H1 (cell line): ENCODE measurements around the gene PDRG1. TPM values are rescaled to one million over a fixed set of nuclear protein-coding genes. Genes with fewer than 3 reads are reported as not detected.

Experiments used
- CTCF ChIA-PET: fragments of 300-600 bp; sonication (Branson Sonifier 250); formaldehyde crosslinking; loops from one replicate; lab custom pipeline; 2021; ENCODE audit not compliant: partially characterized antibody; lab: Charles Lee
- POLR2A ChIA-PET: fragments of 300-600 bp; sonication (Branson Sonifier 250); formaldehyde crosslinking; loops from one replicate; lab custom pipeline; 2021; ENCODE audit warnings: inconsistent platforms; ENCODE audit not compliant: partially characterized antibody; lab: Charles Lee
- DNase-seq, 2 experiments: peaks; one replicate each; pipeline versions ENCODE4 v3.0.0 to v3.0.0-alpha.2; 2010 to 2022; ENCODE audit warnings: low spot score in 2 of 2, low read depth in 1 of 2, mixed read lengths in 1 of 2
- FAIRE-seq: peaks from 2 replicates; lab custom pipeline; 2011; peaks lifted over from hg19 to GRCh38; lab: Jason Lieb, UNC
- H2AFZ ChIP-seq: 2 replicates; pipeline ENCODE4 v1.8.1; 2012; ENCODE audit warnings: low read length, inconsistent platforms
- H2AK5ac ChIP-seq: 2 replicates; pipeline ENCODE4 v1.6.1; 2013; ENCODE audit warnings: low read depth, low read length
- H2BK120ac ChIP-seq: replicated peaks from 2 replicates; pipeline ENCODE3; 2013; ENCODE audit warnings: low read depth, low read length, inconsistent platforms
- H2BK12ac ChIP-seq: 2 replicates; pipeline ENCODE4 v1.6.1; 2013; ENCODE audit warnings: low read depth, low read length
- H2BK15ac ChIP-seq: 2 replicates; pipeline ENCODE4 v1.6.1; 2013; ENCODE audit warnings: low read length
- H2BK20ac ChIP-seq: 2 replicates; pipeline ENCODE4 v1.6.1; 2013; ENCODE audit warnings: low read length
- H2BK5ac ChIP-seq: 2 replicates; pipeline ENCODE4 v1.6.1; 2013; ENCODE audit warnings: low read depth, low read length
- H3K14ac ChIP-seq: 2 replicates; pipeline ENCODE4 v1.6.1; 2013; ENCODE audit warnings: inconsistent platforms; ENCODE audit not compliant: insufficient read length
- H3K18ac ChIP-seq: 2 replicates; pipeline ENCODE4 v1.6.1; 2013; ENCODE audit warnings: low read length; ENCODE audit errors: extremely low read depth
- H3K23ac ChIP-seq: 2 replicates; pipeline ENCODE4 v1.6.1; 2013; ENCODE audit warnings: inconsistent platforms; ENCODE audit not compliant: insufficient read length
- H3K23me2 ChIP-seq: 2 replicates; pipeline ENCODE4 v1.6.1; 2013; ENCODE audit warnings: low read depth, low read length
- H3K27ac ChIP-seq: 2 replicates; pipeline ENCODE4 v1.6.1; 2011; ENCODE audit warnings: low read depth, low read length, inconsistent platforms
- H3K27me3 ChIP-seq, 4 experiments: replicated peaks in 1 of 4; 1 replicate in 1 of 4; 2 replicates in 3 of 4; pipeline versions ENCODE4 v1.6.1 to v1.8.1; 2011 to 2013; ENCODE audit warnings: low read length in 3 of 4, mild to moderate bottlenecking in 3 of 4, inconsistent platforms in 2 of 4, mixed read lengths in 2 of 4, moderate library complexity in 1 of 4; ENCODE audit not compliant: control insufficient read depth in 3 of 4, insufficient read depth in 3 of 4; ENCODE audit errors: extremely low read depth in 1 of 4
- H3K36me3 ChIP-seq, 4 experiments: 2 replicates each; pipeline versions ENCODE4 v1.6.1 to v1.8.1; 2011 to 2013; ENCODE audit warnings: mild to moderate bottlenecking in 4 of 4, low read length in 3 of 4, moderate library complexity in 2 of 4, control low read depth in 1 of 4, inconsistent platforms in 1 of 4; ENCODE audit not compliant: insufficient read depth in 4 of 4, control insufficient read depth in 2 of 4
- H3K4ac ChIP-seq: replicated peaks from 2 replicates; pipeline ENCODE3; 2013; ENCODE audit warnings: low read length, low read depth, mixed read lengths, inconsistent platforms; ENCODE audit not compliant: insufficient read length
- H3K4me1 ChIP-seq, 4 experiments: replicated peaks in 1 of 4; 1 replicate in 1 of 4; 2 replicates in 3 of 4; pipeline versions ENCODE4 v1.6.1 to v1.8.1; 2011 to 2013; ENCODE audit warnings: low read length in 3 of 4, inconsistent platforms in 2 of 4, mixed read lengths in 1 of 4; ENCODE audit not compliant: insufficient read depth in 4 of 4, control insufficient read depth in 3 of 4
- H3K4me2 ChIP-seq, 2 experiments: 2 replicates each; pipeline versions ENCODE4 v1.6.1 to v1.8.1; 2011 to 2013; ENCODE audit warnings: low read depth in 2 of 2, low read length in 2 of 2, control low read depth in 1 of 2, inconsistent platforms in 1 of 2, mild to moderate bottlenecking in 1 of 2; ENCODE audit not compliant: insufficient read depth in 1 of 2
- H3K4me3 ChIP-seq, 4 experiments: fragments of 200-600, 300-600 bp in 1 of 4; sonication (generic), shearing (Covaris generic), sonication (Bioruptor Twin) in 1 of 4; 2 replicates each; pipeline versions ENCODE4 v1.5.1 to v1.8.1; 2011 to 2016; ENCODE audit warnings: low read length in 4 of 4, low read depth in 3 of 4, control low read depth in 2 of 4, inconsistent platforms in 2 of 4, mild to moderate bottlenecking in 2 of 4, mixed read lengths in 1 of 4, moderate library complexity in 1 of 4; ENCODE audit not compliant: insufficient read depth in 2 of 4; ENCODE audit errors: extremely low read depth in 1 of 4
- H3K56ac ChIP-seq: replicated peaks from 2 replicates; pipeline ENCODE3; 2013; ENCODE audit warnings: low read depth, mild to moderate bottlenecking, mixed read lengths, low read length, inconsistent platforms; ENCODE audit not compliant: insufficient read length
- H3K79me1 ChIP-seq: 2 replicates; pipeline ENCODE4 v1.6.1; 2013; ENCODE audit warnings: low read depth, low read length, control low read depth
- H3K79me2 ChIP-seq, 2 experiments: 2 replicates each; pipeline versions ENCODE4 v1.6.1 to v1.8.1; 2012 to 2013; ENCODE audit warnings: low read length in 2 of 2, mild to moderate bottlenecking in 2 of 2, inconsistent platforms in 1 of 2; ENCODE audit not compliant: insufficient read depth in 2 of 2, control insufficient read depth in 1 of 2
- H3K9ac ChIP-seq, 4 experiments: replicated peaks in 1 of 4; 1 replicate in 1 of 4; 2 replicates in 3 of 4; pipeline versions ENCODE4 v1.6.1 to v1.8.1; 2011 to 2013; ENCODE audit warnings: low read depth in 3 of 4, low read length in 3 of 4, control low read depth in 2 of 4, mild to moderate bottlenecking in 2 of 4, moderate library complexity in 2 of 4, inconsistent platforms in 1 of 4; ENCODE audit errors: extremely low read depth in 1 of 4
- H3K9me3 ChIP-seq, 2 experiments: 2 replicates each; pipeline versions ENCODE4 v1.6.1 to v1.8.1; 2012 to 2013; ENCODE audit warnings: mild to moderate bottlenecking in 2 of 2, moderate library complexity in 2 of 2, control low read depth in 1 of 2, inconsistent platforms in 1 of 2, low read depth in 1 of 2, low read length in 1 of 2, mixed read lengths in 1 of 2; ENCODE audit not compliant: insufficient read depth in 2 of 2
- H4K20me1 ChIP-seq, 2 experiments: replicated peaks in 1 of 2; 2 replicates each; pipeline versions ENCODE3 to v1.8.1; 2011 to 2013; ENCODE audit warnings: inconsistent platforms in 2 of 2, low read length in 2 of 2, mild to moderate bottlenecking in 1 of 2; ENCODE audit not compliant: insufficient read depth in 2 of 2, control insufficient read depth in 1 of 2
- H4K5ac ChIP-seq: 2 replicates; pipeline ENCODE4 v1.6.1; 2013; ENCODE audit warnings: low read length, low read depth, mixed read lengths, inconsistent platforms; ENCODE audit not compliant: insufficient read length
- H4K8ac ChIP-seq: 2 replicates; pipeline ENCODE4 v1.8.0; 2013; ENCODE audit warnings: mild to moderate bottlenecking, moderate library complexity, low read length, inconsistent platforms; ENCODE audit not compliant: insufficient read depth; ENCODE audit errors: extremely low read depth
- H4K91ac ChIP-seq: replicated peaks from 2 replicates; pipeline ENCODE3; 2013; ENCODE audit warnings: low read length, mixed read lengths, inconsistent platforms; ENCODE audit not compliant: insufficient read length
- CEBPB ChIP-seq: IDR thresholded peaks from 2 replicates; pipeline ENCODE4 v1.6.1; 2012; ENCODE audit warnings: low read depth, low read length
- CHD1 ChIP-seq: IDR thresholded peaks from 2 replicates; pipeline ENCODE4 v1.6.1; 2012; ENCODE audit warnings: low read depth, low read length, improper control_type of control experiment
- CTBP2 ChIP-seq: IDR thresholded peaks from 2 replicates; pipeline ENCODE4 v1.7.0; 2011; ENCODE audit warnings: borderline replicate concordance, mild to moderate bottlenecking, moderate library complexity, mixed read lengths, low read length; ENCODE audit not compliant: insufficient read depth, insufficient read length
- KDM4A ChIP-seq: IDR thresholded peaks from one replicate; pipeline ENCODE4 v1.7.1; 2012; ENCODE audit warnings: low read depth, mild to moderate bottlenecking, moderate library complexity, low read length, inconsistent platforms; ENCODE audit not compliant: severe bottlenecking
- KDM5A ChIP-seq: fragments of 200-600 bp; IDR thresholded peaks from 2 replicates; pipeline ENCODE4 v1.7.1; 2012; ENCODE audit warnings: mild to moderate bottlenecking, low read length, inconsistent platforms, mixed read lengths
- MAFK ChIP-seq: IDR thresholded peaks from 2 replicates; pipeline ENCODE4 v1.6.1; 2012; ENCODE audit warnings: low read depth, mild to moderate bottlenecking, improper control_type of control experiment, low read length
- NANOG ChIP-seq: IDR thresholded peaks from 2 replicates; pipeline ENCODE4 v1.6.1; 2011; ENCODE audit warnings: low read length, low read depth, mild to moderate bottlenecking, inconsistent platforms; ENCODE audit not compliant: insufficient read depth, poor library complexity, severe bottlenecking
- POLR2A ChIP-seq, 2 experiments: IDR thresholded peaks; 1 replicate in 1 of 2; 2 replicates in 1 of 2; pipeline ENCODE4 v1.6.1; 2011; ENCODE audit warnings: low read depth in 2 of 2, low read length in 2 of 2, mild to moderate bottlenecking in 2 of 2; ENCODE audit errors: control extremely low read depth in 1 of 2
- POLR2AphosphoS5 ChIP-seq: IDR thresholded peaks from 2 replicates; pipeline ENCODE4 v1.6.1; 2011; ENCODE audit warnings: low read depth, low read length
- SIRT6 ChIP-seq: IDR thresholded peaks from one replicate; pipeline ENCODE4 v1.7.1; 2012; ENCODE audit warnings: low read length, inconsistent platforms
- SP1 ChIP-seq: IDR thresholded peaks from 2 replicates; pipeline ENCODE4 v1.6.1; 2011; ENCODE audit warnings: low read depth, low read length
- SP2 ChIP-seq: IDR thresholded peaks from 2 replicates; pipeline ENCODE4 v1.6.1; 2012; ENCODE audit warnings: mild to moderate bottlenecking, low read length, inconsistent platforms
- USF2 ChIP-seq: IDR thresholded peaks from 2 replicates; pipeline ENCODE4 v1.6.1; 2011; ENCODE audit warnings: low read length, improper control_type of control experiment
- WGBS, 2 experiments: shearing (Covaris generic) in 1 of 2; methylation state at CpG; one replicate each; pipeline versions ENCODE4 v1.1.6 to v1.1.7; 2013 to 2015; ENCODE audit warnings: low lambda C conversion rate in 2 of 2, mixed read lengths in 2 of 2, inconsistent platforms in 1 of 2, low coverage in 1 of 2, missing lambda C conversion rate in 1 of 2; ENCODE audit not compliant: insufficient replicate concordance in 2 of 2, insufficient coverage in 1 of 2, insufficient read length in 1 of 2; ENCODE audit errors: extremely low coverage in 1 of 2, missing lambda C conversion rate in 1 of 2; 5-methylcytosine and 5-hydroxymethylcytosine counted together
- polyA plus RNA-seq, 7 experiments: library from polyadenylated mRNA; depleted of rRNA in 3 of 7; stranded (reverse) in 5 of 7; unstranded in 2 of 7; fragments of >200 nt in 5 of 7; fragments of 200-250 nt in 2 of 7; gene quantifications; 1 replicate in 5 of 7; 2 replicates in 1 of 7; 4 replicates in 1 of 7; pipeline versions ENCODE4 v1.2.1 to v1.2.3, GENCODE V29; 2011 to 2013; ENCODE audit warnings: missing spikeins in 2 of 7, mixed read lengths in 2 of 7
- total RNA-seq: library from RNA; stranded (reverse); fragmentation: NEBNext Ultra II Directional; extraction: Animal tissue kit (Norgen Biotek cat#: 25700); gene quantifications from 2 replicates; pipeline ENCODE4 v1.2.1, GENCODE V29; 2021

The PDRG1 gene
- total and polyA plus RNA-seq, 2 of the 8 experiments (the other 6 are each of a cell fraction or from before 2014, with no cell fraction given), result 14.2 to 20.8 TPM

- Histone ChIP-seq H3K9ac (no peak overlapping the region; a peak in 1 of 7 replicates), H2BK5ac (no peak overlapping the region), H3K79me2 (no peaks in the 10 kb centered on the region), H3K23me2 (no peaks in the 10 kb centered on the region), H3K14ac (no peak overlapping the region), H3K79me1 (no peaks in the 10 kb centered on the region), H4K20me1 (no peaks in the 10 kb centered on the region), H4K5ac (no peak overlapping the region), H3K4me1 (no peaks in the 10 kb centered on the region), H3K27ac (no peak overlapping the region), H2AFZ (no peak overlapping the region), H3K9me3 (no peaks in the 10 kb centered on the region), H3K27me3 (peaks cover 0 to 2% (median 0%) of the 10 kb centered on the region in 4 experiments; a peak in 3 of 7 replicates), H4K8ac (no peak overlapping the region), H3K56ac (no peak overlapping the region), H2AK5ac (no peak overlapping the region), H2BK120ac (no peak overlapping the region), H4K91ac (no peak overlapping the region), H2BK20ac (no peak overlapping the region), H3K4ac (no peak overlapping the region), H3K18ac (no peak overlapping the region), H3K4me2 (no peak overlapping the region), H3K36me3 (no peaks in the 10 kb centered on the region), H2BK15ac (no peak overlapping the region), H2BK12ac (no peak overlapping the region), H3K4me3 (no peak overlapping the region), H3K23ac (no peak overlapping the region)
- POLR2A ChIA-PET, result interaction anchor here (0.7 to 1.3 kb wide), 3 partner anchors 9 to 14 kb away, joined by 3 to 4 read pairs (median 4); no protein-coding TSS in a partner anchor
- DNase-seq, result no peak
- 87% methylated on average over 9 of the region's 9 CpGs; no CpG with 5 or more reads in 1 of the 2 experiments for WGBS, 2 experiments
- FAIRE-seq, result no peak
- CTCF ChIA-PET, result interaction anchor here (0.7 to 1.4 kb wide), 4 partner anchors 15 to 51 kb away, joined by 3 to 4 read pairs (median 3); no protein-coding TSS in a partner anchor
- TF ChIP-seq KDM4A (no peak), SIRT6 (no peak), USF2 (no peak), MAFK (no peak), POLR2AphosphoS5 (no peak), KDM5A (no peak), CHD1 (no peak), NANOG (no peak), SP2 (no peak), CTBP2 (no peak), CEBPB (no peak), SP1 (no peak), POLR2A (IDR thresholded peaks at IDR 0.05; ENCODE audit: control extremely low read depth in 1 of 2, low read depth in 2 of 2, low read length in 2 of 2) (no peak)
These were observed 54.3 kb downstream of the PDRG1 start for GRCh38 chr20:31897541-31897940.
